NCI-H128 (cell line): ENCODE measurements around the gene C3orf70.

Source experiments
- DNase-seq: peaks from one replicate; lab custom pipeline; 2025; ENCODE audit not compliant: unreplicated experiment; lab: John Stamatoyannopoulos, UW

C3orf70 gene

DNA sequence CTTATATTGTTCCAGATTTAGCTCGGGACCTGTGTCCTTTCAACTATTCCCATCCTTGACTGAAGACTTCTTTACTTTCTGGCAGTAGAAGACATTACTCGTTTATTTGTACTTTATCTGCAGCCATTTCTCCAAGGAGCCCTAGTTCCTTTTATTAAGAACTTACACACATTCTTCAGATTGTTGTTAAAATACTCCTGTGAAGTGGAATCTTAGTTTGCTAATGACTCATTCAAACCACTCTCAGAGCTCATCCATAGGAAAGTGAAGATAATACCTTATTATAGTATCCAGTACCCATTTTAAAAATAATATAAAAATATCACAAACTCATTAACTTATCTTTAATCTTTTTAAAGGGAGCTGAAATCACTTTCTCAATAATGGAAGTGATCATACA lies 63.5 kb downstream of the C3orf70 start:
- no peak for DNase-seq

DNA sequence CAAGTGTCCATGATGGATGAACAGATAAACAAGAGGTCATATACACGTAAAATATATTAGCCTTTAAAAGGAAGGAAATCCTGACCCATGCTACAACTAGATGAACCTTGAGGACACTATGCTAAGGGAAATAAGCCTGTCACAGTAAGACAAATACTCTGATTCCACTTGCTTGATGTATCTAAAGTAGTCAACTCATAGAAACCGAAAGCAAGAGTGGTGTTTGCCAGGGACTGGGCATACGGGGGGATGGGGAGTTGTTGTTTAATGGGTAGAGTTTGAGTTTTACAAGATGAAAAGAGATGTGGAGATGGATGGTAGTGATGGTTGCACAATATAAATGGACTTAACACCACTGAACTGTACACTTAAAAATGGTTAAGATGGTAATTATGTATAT lies 65.4 kb downstream of the C3orf70 start:
- no peak for DNase-seq

DNA sequence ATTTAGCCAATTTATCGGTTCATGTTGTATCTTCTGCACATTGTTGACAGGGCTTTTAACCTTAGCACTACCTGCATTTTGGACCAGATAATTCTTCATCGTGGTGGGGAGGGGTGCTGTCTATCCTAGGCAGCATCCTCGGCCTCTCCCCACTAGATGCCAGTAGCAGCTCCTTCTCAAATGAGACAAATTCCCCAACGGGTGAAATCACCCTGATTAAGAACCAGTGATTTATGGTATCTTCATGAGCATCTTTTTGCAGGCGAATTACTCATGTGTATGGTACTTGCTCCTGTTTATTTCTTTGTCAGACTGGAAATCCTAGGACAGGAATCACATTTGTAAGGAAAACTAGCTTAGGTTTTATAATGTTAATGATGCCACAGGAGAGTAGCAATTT lies 68.0 kb downstream of the C3orf70 start:
- no peak for DNase-seq

DNA sequence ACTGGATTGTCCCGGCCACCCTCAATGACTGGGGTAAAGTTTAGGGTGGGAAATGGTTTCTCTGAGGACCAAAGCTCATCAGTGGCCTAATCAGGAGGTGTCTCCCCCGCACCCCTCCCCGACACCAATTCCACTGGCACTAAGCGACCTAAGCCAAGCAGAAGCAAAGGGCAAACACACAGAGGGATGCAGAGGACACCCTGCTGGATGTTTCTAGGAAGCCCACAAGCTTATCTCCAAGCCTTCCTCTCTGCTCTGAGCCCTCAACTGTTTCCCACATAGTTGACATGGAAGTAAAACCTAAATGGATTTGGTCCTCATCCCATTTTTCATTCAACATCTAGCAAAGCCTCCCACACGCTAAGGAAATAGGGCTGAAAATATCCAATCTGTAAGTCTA lies 68.5 kb downstream of the C3orf70 start:
- no peak for DNase-seq

DNA sequence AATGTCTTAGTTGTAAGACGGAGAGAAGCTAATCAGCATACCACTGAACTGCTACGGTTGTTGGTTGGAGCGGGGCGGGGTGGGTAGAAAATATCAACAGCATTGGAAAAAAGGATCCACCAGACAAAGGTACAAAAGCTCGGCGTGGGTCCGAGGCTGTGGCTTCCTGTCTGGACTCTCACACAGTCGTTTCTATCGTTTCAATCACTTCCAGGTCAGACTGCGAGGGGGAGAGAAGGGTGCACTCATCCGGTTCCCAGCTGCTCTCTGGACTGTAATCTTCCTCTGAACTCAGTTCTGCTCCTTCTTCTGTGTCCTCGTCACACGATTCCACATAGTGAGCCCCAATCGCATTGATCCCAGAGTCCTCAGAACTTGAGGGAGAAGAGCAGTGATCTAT lies 70.0 kb downstream of the C3orf70 start:
- no peak for DNase-seq

DNA sequence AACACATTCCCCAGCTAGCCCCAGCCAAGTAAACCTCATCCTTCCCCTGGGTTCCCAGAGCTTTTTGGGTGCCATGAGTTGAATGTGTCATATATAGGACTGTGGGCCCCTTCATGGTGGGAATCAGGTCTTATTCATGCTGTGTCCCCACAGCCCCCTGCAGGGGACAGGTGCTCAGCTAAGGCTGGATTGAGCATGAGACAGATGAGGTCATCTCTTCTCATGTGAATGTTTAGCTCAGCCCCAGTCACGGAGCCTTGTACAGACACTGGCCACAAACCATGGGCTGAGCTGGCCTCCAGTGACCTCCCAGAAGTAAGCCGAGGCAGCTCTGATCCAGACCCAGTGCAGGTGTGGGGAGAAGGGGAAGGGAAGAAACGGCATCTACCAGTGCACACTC lies 70.7 kb downstream of the C3orf70 start:
- no peak for DNase-seq

DNA sequence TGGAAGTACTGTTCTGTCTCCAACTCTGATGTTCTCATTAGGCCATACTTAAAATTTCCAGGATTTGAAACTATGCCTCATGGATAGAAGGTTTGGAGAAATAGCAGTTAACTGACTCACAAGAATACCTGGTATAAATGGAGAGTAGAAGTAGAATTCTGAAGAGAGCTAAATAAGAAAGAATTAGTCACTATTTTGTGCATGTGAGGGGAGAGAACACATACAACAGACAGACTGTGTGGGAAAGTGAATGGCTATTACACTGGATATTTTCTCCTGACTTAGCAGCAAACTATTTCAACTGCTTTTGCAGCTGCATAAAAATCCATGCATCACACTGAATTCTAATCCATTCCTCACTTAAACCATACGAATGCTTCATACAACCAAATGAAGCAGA lies 71.3 kb downstream of the C3orf70 start:
- no peak for DNase-seq

DNA sequence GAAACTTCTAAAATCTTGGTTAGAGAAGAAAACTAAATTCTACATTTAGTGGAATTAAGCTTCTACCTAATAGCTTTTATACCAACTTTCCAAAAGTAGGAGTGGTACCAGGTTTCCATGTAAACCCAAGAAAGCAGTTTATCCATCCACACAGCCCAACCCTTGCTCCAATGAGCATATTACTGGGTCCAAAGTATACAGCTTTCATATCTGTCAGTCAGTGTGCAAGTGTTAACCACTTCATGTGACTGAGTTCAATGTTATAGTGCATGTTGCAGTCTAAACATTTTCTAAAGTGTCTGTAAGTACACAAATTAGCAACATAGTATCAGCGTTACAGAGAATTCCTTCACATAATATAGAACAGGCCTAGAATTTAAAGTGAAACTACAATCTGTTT lies 73.2 kb downstream of the C3orf70 start:
- DNase-seq = no peak

DNA sequence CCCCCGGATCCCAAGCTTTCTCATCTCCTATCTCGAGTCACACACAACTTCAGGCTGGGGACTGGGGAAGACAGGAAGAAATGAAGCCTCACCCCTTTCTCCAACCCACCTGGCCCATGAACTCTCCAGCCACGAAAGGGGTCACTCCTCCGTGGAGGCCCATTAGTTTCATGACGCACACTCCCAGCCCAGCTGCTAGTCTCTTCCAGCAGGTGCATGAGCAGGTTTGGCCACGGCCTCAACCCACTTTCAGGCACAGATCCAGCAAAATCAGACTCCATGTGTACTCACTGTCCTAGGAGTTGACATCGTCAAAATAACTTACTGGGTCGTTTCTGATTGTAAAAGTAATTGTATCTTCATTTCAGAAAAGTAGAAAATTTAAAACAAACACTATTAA lies 76.6 kb downstream of the C3orf70 start:
- no peak for DNase-seq

DNA sequence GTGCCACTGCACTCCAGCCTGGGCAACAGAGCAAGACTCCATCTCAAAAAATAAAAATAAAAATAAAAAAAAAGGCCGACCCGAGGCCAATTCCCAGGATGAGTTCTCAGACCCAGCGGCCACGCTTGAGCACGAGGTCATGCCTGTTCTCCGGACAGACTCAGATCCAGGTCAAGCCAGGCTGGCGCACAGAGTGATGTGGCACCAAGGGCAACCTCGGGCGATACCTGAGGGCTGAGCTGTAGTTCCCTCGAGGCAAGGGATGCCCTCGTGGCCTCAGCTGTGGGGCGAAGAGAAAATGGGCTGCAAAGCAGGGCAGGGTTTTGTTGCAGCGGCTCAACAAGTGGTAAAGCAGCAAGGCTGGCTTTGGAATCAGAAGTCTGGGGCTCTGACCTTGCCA lies 77.3 kb downstream of the C3orf70 start:
- DNase-seq = no peak

DNA sequence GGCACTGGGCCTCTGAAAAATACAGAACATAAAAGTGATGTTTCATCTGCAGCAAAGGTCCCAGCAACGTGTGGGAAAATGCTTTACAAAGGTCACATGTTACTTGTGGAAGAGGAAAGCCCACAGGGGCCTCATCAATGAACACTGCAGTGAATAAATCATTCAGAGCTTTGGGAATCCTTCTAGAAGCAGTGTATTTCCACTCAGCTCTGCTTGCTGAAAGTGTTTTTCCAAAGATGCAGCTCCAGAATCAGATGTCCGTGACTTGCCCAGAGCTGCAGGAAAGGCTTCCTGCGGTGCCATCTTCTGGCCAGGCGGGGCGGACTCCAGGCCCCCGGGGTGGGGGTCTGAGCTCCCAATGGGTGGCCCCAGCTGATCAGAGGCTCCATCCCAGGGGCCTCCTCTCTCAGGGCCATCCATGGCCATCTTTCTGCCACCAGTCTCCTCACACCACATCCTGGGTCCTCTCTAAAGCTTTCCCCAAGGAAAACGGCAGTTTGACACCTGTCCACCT lies 81.5 kb downstream of the C3orf70 start:
- DNase-seq = no peak

DNA sequence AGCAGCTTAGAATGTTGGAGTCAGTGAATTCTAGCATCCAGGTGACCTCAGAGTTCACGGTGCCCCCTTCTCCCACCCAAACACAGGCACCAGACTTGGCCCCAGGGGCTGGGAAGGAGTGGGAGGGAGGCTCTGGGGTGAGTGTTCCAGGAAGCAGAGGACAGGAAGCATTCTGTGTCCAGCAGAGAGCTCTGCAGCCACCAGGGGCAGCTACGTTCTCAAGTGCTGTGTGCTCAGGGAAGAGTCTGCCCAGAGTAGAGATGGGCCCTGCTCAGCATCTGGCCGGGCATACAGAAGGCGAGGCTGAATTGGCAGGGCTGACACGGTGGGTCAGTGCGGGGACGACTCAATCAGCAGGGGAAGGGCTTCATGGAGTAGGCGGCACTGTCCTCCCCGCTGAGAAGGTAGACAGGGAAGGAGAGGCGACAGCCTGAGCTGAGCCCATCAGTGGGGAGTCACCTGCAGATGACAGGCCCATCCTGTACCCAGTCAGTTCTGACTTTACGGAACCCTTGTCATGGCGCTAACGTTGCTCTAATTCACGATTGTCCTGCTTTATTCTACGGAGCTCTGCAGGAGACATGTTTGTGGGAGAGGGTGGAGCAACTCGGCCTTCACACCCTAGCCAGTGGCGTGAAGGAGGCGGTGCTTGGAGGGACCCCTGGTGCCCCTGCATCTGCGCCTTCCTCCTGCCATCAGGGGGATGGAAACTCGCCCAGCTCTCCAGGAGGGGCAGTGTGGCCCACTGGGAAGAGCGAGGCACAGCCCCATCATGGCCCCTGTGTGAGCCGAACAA lies 82.2 kb downstream of the C3orf70 start:
- no peak for DNase-seq

DNA sequence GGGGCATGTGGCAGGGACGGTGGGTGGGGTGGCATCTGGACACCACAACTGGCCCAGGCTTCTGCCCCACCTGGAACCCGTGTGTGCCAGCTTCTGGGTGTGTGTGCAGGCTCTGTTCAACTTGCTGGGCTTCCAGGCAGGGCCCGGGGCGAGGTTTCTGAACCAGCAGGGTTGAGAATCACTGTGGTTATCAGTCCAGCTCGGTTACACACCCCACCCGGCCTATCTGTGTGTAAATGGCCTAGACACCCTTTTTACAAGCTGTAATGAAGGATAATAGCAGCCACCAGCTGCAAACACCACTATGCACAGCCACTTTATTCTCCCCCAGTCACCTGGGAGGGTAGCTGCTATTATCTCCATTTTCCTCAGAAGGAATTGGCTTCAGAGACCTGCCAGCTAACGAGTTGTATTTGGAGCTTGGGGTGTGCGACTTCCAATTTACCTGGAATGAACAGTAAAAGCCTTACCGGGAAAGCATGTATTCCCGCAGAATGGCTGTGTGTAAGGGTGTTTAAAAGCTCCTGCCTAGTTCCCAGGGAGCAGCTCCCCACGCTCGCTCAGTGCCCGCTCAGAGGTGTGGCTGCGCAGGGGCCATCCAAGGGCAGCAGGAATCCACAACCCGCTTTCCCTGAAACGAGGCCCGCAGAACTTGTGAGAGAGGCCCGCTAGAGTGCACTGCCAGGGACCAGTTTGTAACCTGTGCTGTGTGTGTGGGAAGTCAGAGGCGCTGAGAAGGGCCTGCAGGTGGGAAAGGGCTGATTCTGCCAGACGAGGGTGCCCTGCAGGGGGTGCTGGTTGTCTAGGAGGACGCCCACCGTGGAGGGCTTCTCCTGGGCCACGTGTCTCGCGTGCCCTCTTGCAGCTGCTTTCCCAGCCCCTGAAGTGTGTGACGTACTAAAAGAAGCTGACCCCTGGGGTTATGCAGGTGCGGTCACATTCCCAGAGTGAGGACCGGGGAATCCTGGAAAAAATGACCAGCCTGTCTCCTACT lies 83.5 kb downstream of the C3orf70 start:
- DNase-seq = no peak

DNA sequence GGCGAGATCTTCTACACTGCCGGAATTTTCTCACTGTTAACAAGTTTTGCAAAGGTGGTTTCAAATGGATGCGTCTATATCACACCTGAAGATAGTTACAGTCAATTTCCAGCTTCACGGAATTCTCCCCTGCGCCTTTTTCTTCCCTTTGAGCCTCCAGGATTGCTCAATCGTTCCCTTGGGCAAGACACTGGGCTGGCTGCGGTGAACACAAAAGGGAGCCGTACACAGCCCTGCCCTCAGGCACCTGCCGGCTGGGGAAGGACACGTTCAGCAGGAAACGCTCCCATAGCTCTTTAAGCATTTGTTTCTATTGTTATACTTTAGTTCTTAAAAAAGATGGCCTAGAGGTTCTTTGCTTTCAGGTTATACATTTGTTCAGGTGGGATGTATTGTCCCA lies 85.7 kb downstream of the C3orf70 start:
- no peak for DNase-seq

DNA sequence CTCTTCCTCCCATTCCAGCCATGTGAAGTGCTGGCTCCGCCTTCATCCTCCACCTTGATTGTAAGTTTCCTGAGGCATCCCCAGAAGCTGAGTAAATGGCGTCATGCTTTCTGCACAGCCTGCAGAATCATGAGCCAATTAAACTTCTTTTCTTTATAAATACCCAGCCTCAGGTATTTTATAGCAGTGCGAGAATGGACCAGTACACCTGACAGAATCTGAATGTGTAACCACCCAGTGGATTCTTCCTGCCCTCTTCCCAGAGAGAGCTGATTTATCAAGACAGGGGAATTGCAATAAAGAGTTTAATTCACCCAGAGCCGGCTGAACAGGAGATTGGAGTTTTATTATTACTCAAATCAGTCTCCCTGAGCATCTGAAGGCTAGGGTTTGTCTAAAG lies 86.6 kb downstream of the C3orf70 start:
- DNase-seq = no peak

DNA sequence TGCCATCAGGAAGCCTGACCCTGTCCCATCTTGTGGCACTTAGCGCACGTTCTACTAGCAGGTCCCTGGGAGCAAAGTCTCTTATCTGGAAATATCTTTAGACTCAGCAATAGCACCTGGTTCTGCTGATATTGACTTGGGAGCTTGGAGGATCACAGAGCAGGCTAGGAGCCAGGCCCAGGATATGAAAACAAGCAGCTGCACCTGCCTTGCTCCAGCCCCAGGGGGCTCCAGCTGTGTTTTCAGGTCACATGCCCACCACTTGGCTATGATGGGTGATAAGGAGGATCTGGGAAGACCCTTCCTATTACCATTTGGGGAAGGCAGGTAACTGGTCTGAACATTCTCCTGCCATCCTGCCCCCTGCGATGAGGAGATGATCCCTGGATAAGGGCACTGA lies 87.8 kb downstream of the C3orf70 start:
- no peak for DNase-seq

DNA sequence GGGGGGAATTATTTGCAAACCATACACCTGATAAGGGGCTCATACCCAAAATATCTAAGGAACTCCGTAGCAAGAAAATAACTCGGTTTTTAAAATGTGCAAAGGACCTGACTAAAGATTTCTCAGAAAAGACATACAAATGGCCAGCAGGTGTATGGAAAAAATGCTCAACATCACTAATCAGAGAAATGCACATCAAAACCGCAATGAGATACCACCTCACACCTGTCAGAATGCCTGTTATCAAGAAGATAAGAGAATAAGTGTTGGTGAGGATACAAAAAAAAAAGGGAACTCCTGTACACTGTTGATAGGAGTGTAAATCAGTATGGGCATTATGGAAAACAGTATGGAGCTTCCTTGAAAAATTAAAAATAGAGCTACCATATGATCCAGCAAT lies 89.4 kb downstream of the C3orf70 start:
- DNase-seq = no peak

DNA sequence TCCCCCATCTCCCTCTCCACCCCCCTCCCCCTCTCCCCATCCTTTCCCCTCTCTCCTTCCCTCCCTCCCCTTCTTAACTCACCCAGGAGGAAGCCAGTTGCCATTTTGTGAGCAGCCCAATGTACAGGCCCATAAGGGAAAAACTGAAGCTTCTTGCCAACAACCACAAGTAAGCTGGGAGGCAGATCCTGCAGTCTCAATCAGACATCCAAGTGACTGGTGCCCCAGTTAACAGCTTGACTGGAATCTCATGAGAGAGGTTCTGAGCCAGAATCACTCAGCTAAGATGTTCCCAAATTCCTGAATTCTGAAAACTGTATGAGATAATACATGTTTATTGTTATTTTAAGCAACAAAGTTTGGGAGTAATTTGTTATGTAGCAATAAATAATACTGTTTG lies 90.7 kb downstream of the C3orf70 start:
- DNase-seq = no peak

DNA sequence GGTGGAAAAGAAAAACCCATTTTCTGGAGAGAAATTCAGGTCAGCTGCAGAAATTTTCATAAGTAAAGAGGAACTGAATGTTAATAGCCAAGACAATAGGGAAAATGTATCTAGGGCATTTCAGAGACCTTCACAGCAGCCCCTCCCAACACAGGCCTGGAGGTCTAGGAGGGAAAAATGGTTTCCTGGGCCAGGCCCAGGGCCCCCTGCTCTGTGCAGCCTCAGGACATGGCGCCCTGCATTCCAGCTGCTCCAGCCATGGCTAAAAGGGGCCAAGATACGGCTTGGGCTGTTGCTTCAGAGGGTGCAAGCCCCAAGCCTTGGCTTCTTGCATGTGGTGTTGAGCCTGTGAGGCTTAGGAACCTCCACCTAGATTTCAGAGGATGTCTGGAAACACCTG lies 92.2 kb downstream of the C3orf70 start:
- DNase-seq = no peak

DNA sequence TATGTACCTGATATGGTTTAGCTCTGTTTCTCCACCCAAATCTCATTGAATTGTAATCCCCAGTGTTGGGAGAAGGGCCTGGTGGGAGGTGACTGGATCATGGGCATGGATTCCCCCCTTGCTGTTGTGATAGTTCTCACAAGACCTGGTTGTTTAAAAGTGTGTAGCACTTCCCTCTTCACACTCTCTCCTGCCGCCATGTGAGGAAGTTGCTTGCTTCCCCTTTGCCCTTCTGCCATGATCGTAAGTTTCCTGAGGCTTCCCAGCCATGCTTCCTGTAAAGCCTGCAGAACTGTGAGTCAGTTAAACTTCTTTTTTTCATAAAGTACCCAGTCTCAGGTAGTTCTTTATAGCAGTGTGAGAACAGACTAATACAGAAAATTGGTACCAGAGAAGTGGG lies 93.1 kb downstream of the C3orf70 start:
- DNase-seq = no peak

DNA sequence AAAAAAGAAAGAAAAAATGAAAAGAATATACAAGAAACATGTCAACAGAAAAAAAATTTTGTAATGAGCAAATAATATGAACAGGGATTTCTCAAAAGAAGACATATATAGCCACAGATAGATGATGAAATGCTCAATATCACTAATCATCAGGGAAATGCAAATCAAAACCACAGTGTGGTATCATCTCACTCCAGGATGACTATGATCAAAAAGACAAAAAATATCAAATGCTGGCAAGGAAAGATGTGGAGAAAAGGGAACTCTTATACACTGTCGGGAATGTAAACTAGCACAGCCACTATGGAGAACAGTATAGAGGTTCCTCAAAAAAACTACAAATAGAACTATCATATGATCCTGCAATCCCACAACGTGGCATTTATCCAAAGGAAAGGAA lies 94.1 kb downstream of the C3orf70 start:
- DNase-seq = no peak

DNA sequence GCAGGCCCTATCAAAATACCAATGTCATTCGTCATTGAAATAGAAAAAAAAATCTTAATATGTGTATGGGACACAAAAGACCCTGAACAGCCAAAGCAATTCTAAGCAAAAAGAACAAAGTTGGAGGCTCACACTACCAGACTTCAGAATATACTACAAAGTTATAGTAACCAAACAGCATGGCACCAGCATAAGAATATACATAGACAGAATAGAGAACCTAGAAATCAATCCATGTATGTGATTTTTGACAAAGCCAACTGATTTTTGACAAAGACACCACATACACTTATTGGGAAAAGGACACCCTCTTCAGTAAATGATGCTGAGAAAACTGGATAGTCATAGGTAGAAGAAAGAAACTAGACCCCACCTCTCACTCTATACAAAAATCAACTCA lies 95.0 kb downstream of the C3orf70 start:
- no peak for DNase-seq
